Breast epithelium (tissue), 4 donors: ENCODE measurements around the gene FSTL4. TPM values are rescaled to one million over a fixed set of nuclear protein-coding genes. Genes with fewer than 3 reads are reported as not detected.
A peak's percentile ranks its signal among the peaks of the same experiment; 100 is the strongest.

Source experiments
- DNase-seq, 2 donors: peaks; one replicate each; pipeline ENCODE4 v3.0.0-alpha.2; 2019; ENCODE audit warnings: low spot score in 2 of 2
- H3K27ac ChIP-seq, 2 donors: fragments of 200-600 bp; sonication (generic) in 1 of 2; one replicate each; pipeline ENCODE4 v1.5.1; 2016 to 2019; ENCODE audit warnings: mild to moderate bottlenecking in 1 of 2
- H3K27me3 ChIP-seq, 2 donors: fragments of 200-600 bp; sonication (generic) in 1 of 2; one replicate each; pipeline versions ENCODE4 v1.5.1 to v1.6.0; 2017 to 2019; ENCODE audit warnings: control low read depth in 1 of 2, mild to moderate bottlenecking in 1 of 2
- H3K36me3 ChIP-seq: fragments of 200-600 bp; one replicate; pipeline ENCODE4 v1.5.1; 2019
- H3K4me1 ChIP-seq, 2 donors: fragments of 200-600 bp; sonication (generic); one replicate each; pipeline ENCODE4 v1.5.1; 2016 to 2019; ENCODE audit warnings: control low read depth in 1 of 2
- H3K4me3 ChIP-seq, 3 donors: fragments of 200-600 bp; sonication (generic); 1 replicate in 2 of 3; 2 replicates in 1 of 3; pipeline ENCODE4 v1.5.1; 2016 to 2019; ENCODE audit warnings: mild to moderate bottlenecking in 3 of 3, moderate library complexity in 2 of 3
- H3K9me3 ChIP-seq, 2 donors: fragments of 200-600 bp; sonication (generic) in 1 of 2; one replicate each; pipeline ENCODE4 v1.5.1; 2016 to 2019; ENCODE audit warnings: control low read depth in 1 of 2
- CTCF ChIP-seq, 3 donors: fragments of 450-650 bp; IDR thresholded peaks; one replicate each; pipeline ENCODE4 v1.5.1; 2016 to 2017; ENCODE audit warnings: antibody characterized with exemption in 3 of 3, mild to moderate bottlenecking in 3 of 3, moderate library complexity in 3 of 3
- POLR2A ChIP-seq: fragments of 450-650 bp; IDR thresholded peaks from one replicate; pipeline ENCODE4 v1.6.1; 2016; ENCODE audit warnings: antibody characterized with exemption, mild to moderate bottlenecking, moderate library complexity
- POLR2AphosphoS5 ChIP-seq, 3 donors: sonication (generic); formaldehyde crosslinking; IDR thresholded peaks; one replicate each; pipeline ENCODE4 v1.6.1; 2017; ENCODE audit warnings: antibody characterized with exemption in 3 of 3
- intact Hi-C: fragments of 100-400 bp; cut with DNase I; formaldehyde crosslinking; loops from one replicate; pipeline ENCODE4 v1.15.1; 2023; ENCODE audit warnings: low total_unique reads
- total RNA-seq, 3 donors: library from RNA; depleted of rRNA; stranded (reverse); fragments of >200 nt; gene quantifications; one replicate each; pipeline ENCODE4 v1.1.0, GENCODE V29; 2016

FSTL4 gene
- total RNA-seq, 3 donors from 2014 or later, result 0.16 to 0.98 (median 0.88) TPM

DNA sequence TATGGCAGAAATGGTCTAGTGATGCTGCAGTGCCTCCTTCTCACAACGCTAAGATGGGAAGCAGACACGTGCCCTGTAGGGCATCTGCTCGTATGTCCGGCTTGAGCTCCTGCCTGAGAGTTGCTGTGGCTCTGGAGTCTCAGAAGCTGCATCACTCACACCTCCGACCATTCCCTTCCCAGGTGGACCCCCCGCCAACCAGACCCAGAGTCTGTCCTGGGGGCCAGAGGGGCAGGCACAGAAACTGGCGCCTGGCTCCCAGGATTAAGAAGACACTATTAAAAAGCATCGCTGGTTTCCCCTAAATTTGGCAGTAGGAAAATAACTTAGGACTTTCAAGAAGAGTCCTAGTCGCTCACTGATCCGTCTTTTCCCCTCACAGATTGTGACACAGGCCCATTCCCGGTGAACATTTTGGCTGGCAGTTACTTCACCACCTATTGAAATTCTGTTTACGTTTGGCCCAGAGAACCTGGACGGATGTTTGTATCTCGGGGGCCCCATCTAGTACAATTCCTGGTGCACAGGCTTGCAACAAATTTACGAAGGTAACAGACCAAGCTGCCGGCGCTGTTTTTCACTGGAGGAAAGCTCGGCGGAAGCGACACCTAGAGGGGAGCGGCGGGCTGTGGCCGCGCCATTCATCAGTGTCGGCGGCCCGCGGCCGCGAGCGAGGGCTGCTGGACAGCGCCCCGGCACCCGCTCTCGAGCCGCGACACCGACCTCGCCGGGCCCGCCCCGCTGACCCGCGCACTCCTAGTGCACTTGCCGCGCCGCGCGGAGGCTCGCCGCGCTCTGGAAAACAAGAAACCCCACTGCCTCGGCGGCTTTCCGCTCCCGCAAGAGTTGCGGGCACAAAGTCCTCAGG is 1.6 kb downstream of the FSTL4 start:
- no peak for TF ChIP-seq POLR2AphosphoS5 (IDR thresholded peaks at IDR 0.05)
- peak in 2 of 3 donors; percentile 20 to 31 for TF ChIP-seq CTCF (IDR thresholded peaks at IDR 0.05)
- TF ChIP-seq POLR2A, result no peak
- intact Hi-C loops, result no loop called here
- peaks cover 0 to 10% of the 10 kb centered on the region in 2 donors for H3K4me1 ChIP-seq
- no peaks in the 10 kb centered on the region for H3K9me3 ChIP-seq
- H3K36me3 ChIP-seq, result no peaks in the 10 kb centered on the region
- DNase-seq, result peak; percentile 23 to 75
- H3K27me3 ChIP-seq, result peaks cover 0 to 55% of the 10 kb centered on the region in 2 donors
- H3K27ac ChIP-seq, result no peak overlapping the region
- H3K4me3 ChIP-seq, result peak overlapping the region; percentile 7 to 64 (median 52)

GRCh38 chr5:133607451-133607850 is 4.9 kb downstream of the FSTL4 start:
- no peak for DNase-seq
- Histone ChIP-seq H3K4me3 (no peak overlapping the region), H3K4me1 (peaks cover 0 to 10% of the 10 kb centered on the region in 2 donors), H3K9me3 (no peaks in the 10 kb centered on the region), H3K27me3 (peaks cover 0 to 39% of the 10 kb centered on the region in 2 donors), H3K36me3 (no peaks in the 10 kb centered on the region), H3K27ac (no peak overlapping the region)
- TF ChIP-seq CTCF (IDR thresholded peaks at IDR 0.05) (no peak), POLR2AphosphoS5 (IDR thresholded peaks at IDR 0.05) (no peak), POLR2A (no peak)
- intact Hi-C loops, result no loop called here

- H3K4me1 ChIP-seq, result peaks cover 0 to 7% of the 10 kb centered on the region in 2 donors
- H3K36me3 ChIP-seq, result no peaks in the 10 kb centered on the region
- DNase-seq, result no peak
- intact Hi-C loops, result no loop called here
- peaks cover 0 to 33% of the 10 kb centered on the region in 2 donors for H3K27me3 ChIP-seq
- no peak overlapping the region for H3K27ac ChIP-seq
- H3K9me3 ChIP-seq, result no peaks in the 10 kb centered on the region
- no peak overlapping the region for H3K4me3 ChIP-seq
- TF ChIP-seq CTCF (IDR thresholded peaks at IDR 0.05) (no peak), POLR2AphosphoS5 (IDR thresholded peaks at IDR 0.05) (no peak), POLR2A (no peak)
These were observed 5.5 kb downstream of the FSTL4 start for GRCh38 chr5:133606835-133607234.

GRCh38 chr5:133605323-133605722 is 7.0 kb downstream of the FSTL4 start:
- intact Hi-C loops, result no loop called here
- Histone ChIP-seq H3K27ac (no peak overlapping the region), H3K9me3 (no peaks in the 10 kb centered on the region), H3K36me3 (no peaks in the 10 kb centered on the region), H3K4me3 (no peak overlapping the region), H3K27me3 (peaks cover 0 to 20% of the 10 kb centered on the region in 2 donors), H3K4me1 (no peaks in the 10 kb centered on the region)
- DNase-seq, result no peak
- TF ChIP-seq POLR2A, result no peak
- TF ChIP-seq POLR2AphosphoS5 (IDR thresholded peaks at IDR 0.05), result no peak
- no peak for TF ChIP-seq CTCF (IDR thresholded peaks at IDR 0.05)

DNA sequence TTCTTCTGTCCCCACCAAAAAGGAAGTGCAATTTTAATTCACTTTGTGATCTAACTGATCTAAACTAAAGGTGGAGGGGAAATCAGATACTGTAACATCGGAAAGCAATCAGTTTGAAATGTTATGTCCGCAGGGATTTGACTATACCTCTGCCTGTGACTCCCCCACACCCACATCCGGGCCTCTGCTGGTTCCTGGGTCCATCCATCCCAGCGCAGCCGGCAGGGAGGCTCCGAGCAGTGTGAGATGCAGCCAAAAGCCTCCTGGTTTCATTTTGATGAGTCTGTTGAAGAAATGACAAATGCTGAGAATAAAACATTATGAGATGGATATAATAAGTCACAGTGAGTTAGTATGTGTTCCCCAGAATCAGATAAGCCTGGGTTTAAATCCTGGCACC is 8.6 kb downstream of the FSTL4 start:
- DNase-seq, result no peak
- H3K9me3 ChIP-seq, result no peaks in the 10 kb centered on the region
- no peaks in the 10 kb centered on the region for H3K36me3 ChIP-seq
- no peak overlapping the region for H3K27ac ChIP-seq
- peaks cover 0 to 5% of the 10 kb centered on the region in 2 donors for H3K27me3 ChIP-seq
- H3K4me1 ChIP-seq, result no peaks in the 10 kb centered on the region
- intact Hi-C loops, result no loop called here
- TF ChIP-seq CTCF (IDR thresholded peaks at IDR 0.05), result no peak
- TF ChIP-seq POLR2A, result no peak
- no peak for TF ChIP-seq POLR2AphosphoS5 (IDR thresholded peaks at IDR 0.05)
- no peak overlapping the region for H3K4me3 ChIP-seq
